ENCODE results near the gene ABLIM1. TPM values are rescaled to one million over a fixed set of nuclear protein-coding genes. Genes with fewer than 3 reads are reported as not detected.

Gene ABLIM1
- total RNA-seq, 1 experiment from 2014 or later = 62.1 TPM

GRCh38 chr10:114502074-114502473 lies 156.0 kb downstream of the ABLIM1 start:
- no peaks in the 10 kb centered on the region for H3K36me3 Mint-ChIP-seq
- DNase-seq (ENCODE audit: low spot score) (no peak), ATAC-seq (no peak)
- no peak overlapping the region for H3K27ac Mint-ChIP-seq
- POLR2A ChIA-PET = no interaction called here
- H3K27me3 Mint-ChIP-seq (ENCODE audit: low read depth) = no peaks in the 10 kb centered on the region
- H3K4me3 Mint-ChIP-seq = no peak overlapping the region
- CTCF ChIA-PET = no interaction called here
- no peak for TF ChIP-seq FOXK1 (CRISPR knock-in tag; IDR thresholded peaks at IDR 0.05)
- no peak for TF ChIP-seq SMAD3 (CRISPR knock-in tag; IDR thresholded peaks at IDR 0.05; ENCODE audit: borderline replicate concordance)
- no peak for TF ChIP-seq CDX4 (CRISPR knock-in tag; IDR thresholded peaks at IDR 0.05; ENCODE audit: borderline replicate concordance)
- TF ChIP-seq STAT6 (CRISPR knock-in tag; conservative IDR thresholded peaks at IDR 0.05; ENCODE audit: low read depth) = no peak
- TF ChIP-seq MYBL2 (CRISPR knock-in tag; IDR thresholded peaks at IDR 0.05) = no peak
- no peak for TF ChIP-seq USF1 (CRISPR knock-in tag; IDR thresholded peaks at IDR 0.05)
- no peak for TF ChIP-seq JAZF1 (CRISPR knock-in tag; IDR thresholded peaks at IDR 0.05)
- TF ChIP-seq ATF3 (CRISPR knock-in tag; conservative IDR thresholded peaks at IDR 0.05) = no peak
- TF ChIP-seq SMAD4 (CRISPR knock-in tag; IDR thresholded peaks at IDR 0.05) = no peak
- no peak for TF ChIP-seq NR2C2 (CRISPR knock-in tag; IDR thresholded peaks at IDR 0.05)
- no peak for TF ChIP-seq TCF7 (CRISPR knock-in tag; IDR thresholded peaks at IDR 0.05; ENCODE audit: low read depth)
- TF ChIP-seq ZNF423 (CRISPR knock-in tag; IDR thresholded peaks at IDR 0.05) = no peak
- no peak for TF ChIP-seq AR (CRISPR knock-in tag; IDR thresholded peaks at IDR 0.05)
- no peak for TF ChIP-seq OVOL2 (CRISPR knock-in tag; IDR thresholded peaks at IDR 0.05; ENCODE audit: borderline replicate concordance)
- TF ChIP-seq ZNF317 (CRISPR knock-in tag; IDR thresholded peaks at IDR 0.05; ENCODE audit: borderline replicate concordance, low read depth) = no peak
- no peak for TF ChIP-seq ZNF532 (CRISPR knock-in tag; IDR thresholded peaks at IDR 0.05; ENCODE audit: borderline replicate concordance)
- TF ChIP-seq PRDM15 (CRISPR knock-in tag; IDR thresholded peaks at IDR 0.05) = no peak
- no peak for TF ChIP-seq ZNF416 (CRISPR knock-in tag; IDR thresholded peaks at IDR 0.05)
- H3K9me3 Mint-ChIP-seq = peaks cover 3% of the 10 kb centered on the region; the same call in 1 of the 2 replicates
- peaks cover 23% of the 10 kb centered on the region for H3K4me1 Mint-ChIP-seq
